Breast epithelium (tissue), 4 donors: ENCODE data around the gene GDPD5. TPM values are rescaled to one million over a fixed set of nuclear protein-coding genes. Genes with fewer than 3 reads are reported as not detected.
A peak's percentile ranks its signal among the peaks of the same experiment; 100 is the strongest.

Experiments used
- DNase-seq, 2 donors: peaks; one replicate each; pipeline ENCODE4 v3.0.0-alpha.2; 2019; ENCODE audit warnings: low spot score in 2 of 2
- H3K27ac ChIP-seq, 2 donors: fragments of 200-600 bp; sonication (generic) in 1 of 2; one replicate each; pipeline ENCODE4 v1.5.1; 2016 to 2019; ENCODE audit warnings: mild to moderate bottlenecking in 1 of 2
- H3K27me3 ChIP-seq, 2 donors: fragments of 200-600 bp; sonication (generic) in 1 of 2; one replicate each; pipeline versions ENCODE4 v1.5.1 to v1.6.0; 2017 to 2019; ENCODE audit warnings: control low read depth in 1 of 2, mild to moderate bottlenecking in 1 of 2
- H3K36me3 ChIP-seq: fragments of 200-600 bp; one replicate; pipeline ENCODE4 v1.5.1; 2019
- H3K4me1 ChIP-seq, 2 donors: fragments of 200-600 bp; sonication (generic); one replicate each; pipeline ENCODE4 v1.5.1; 2016 to 2019; ENCODE audit warnings: control low read depth in 1 of 2
- H3K4me3 ChIP-seq, 3 donors: fragments of 200-600 bp; sonication (generic); 1 replicate in 2 of 3; 2 replicates in 1 of 3; pipeline ENCODE4 v1.5.1; 2016 to 2019; ENCODE audit warnings: mild to moderate bottlenecking in 3 of 3, moderate library complexity in 2 of 3
- H3K9me3 ChIP-seq, 2 donors: fragments of 200-600 bp; sonication (generic) in 1 of 2; one replicate each; pipeline ENCODE4 v1.5.1; 2016 to 2019; ENCODE audit warnings: control low read depth in 1 of 2
- CTCF ChIP-seq, 3 donors: fragments of 450-650 bp; IDR thresholded peaks; one replicate each; pipeline ENCODE4 v1.5.1; 2016 to 2017; ENCODE audit warnings: antibody characterized with exemption in 3 of 3, mild to moderate bottlenecking in 3 of 3, moderate library complexity in 3 of 3
- POLR2A ChIP-seq: fragments of 450-650 bp; IDR thresholded peaks from one replicate; pipeline ENCODE4 v1.6.1; 2016; ENCODE audit warnings: antibody characterized with exemption, mild to moderate bottlenecking, moderate library complexity
- POLR2AphosphoS5 ChIP-seq, 3 donors: sonication (generic); formaldehyde crosslinking; IDR thresholded peaks; one replicate each; pipeline ENCODE4 v1.6.1; 2017; ENCODE audit warnings: antibody characterized with exemption in 3 of 3
- intact Hi-C: fragments of 100-400 bp; cut with DNase I; formaldehyde crosslinking; loops from one replicate; pipeline ENCODE4 v1.15.1; 2023; ENCODE audit warnings: low total_unique reads
- total RNA-seq, 3 donors: library from RNA; depleted of rRNA; stranded (reverse); fragments of >200 nt; gene quantifications; one replicate each; pipeline ENCODE4 v1.1.0, GENCODE V29; 2016

GDPD5 gene
- total RNA-seq, 3 donors from 2014 or later, result 10.5 to 25.9 (median 14.8) TPM

DNA sequence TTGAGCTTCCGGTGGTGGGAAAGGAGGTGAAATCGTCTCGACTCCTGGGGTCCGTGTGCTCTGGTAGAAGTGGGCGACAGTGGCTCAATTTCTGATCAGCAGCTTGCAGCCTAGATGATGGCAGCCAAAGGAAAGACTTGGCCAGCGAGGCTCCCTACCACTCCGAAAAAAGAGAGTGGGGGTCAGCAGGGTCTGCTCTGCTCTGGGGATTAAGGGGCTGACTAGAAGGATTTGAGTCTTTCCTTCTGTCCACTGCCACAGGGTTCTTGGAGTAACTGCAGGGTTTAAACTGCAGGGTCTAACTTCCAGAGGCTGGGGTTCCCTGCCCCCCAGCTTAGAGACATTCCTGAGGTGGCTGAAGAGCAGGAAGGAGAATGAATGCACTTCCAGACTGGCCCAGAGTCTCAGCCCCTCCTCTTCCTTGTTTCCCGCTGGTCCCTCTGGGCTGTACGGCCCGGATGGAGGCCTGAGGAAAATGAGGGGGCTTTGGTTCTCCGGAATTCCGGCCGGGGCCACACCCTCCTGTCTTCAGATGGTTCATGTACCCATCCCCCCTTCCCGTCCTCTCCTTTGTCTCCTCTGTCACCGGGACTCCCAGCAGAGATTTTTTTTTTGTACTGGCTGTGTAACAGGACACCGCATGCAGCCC lies 37.2 kb upstream of the GDPD5 start:
- H3K27me3 ChIP-seq, result no peaks in the 10 kb centered on the region
- peak overlapping the region; percentile 99 for H3K27ac ChIP-seq
- no peaks in the 10 kb centered on the region for H3K36me3 ChIP-seq
- no peak for TF ChIP-seq CTCF (IDR thresholded peaks at IDR 0.05)
- no peak for TF ChIP-seq POLR2A
- no peak for TF ChIP-seq POLR2AphosphoS5 (IDR thresholded peaks at IDR 0.05)
- intact Hi-C loops, result no loop called here
- peak in 1 of 2 donors; percentile 24 for DNase-seq
- H3K4me3 ChIP-seq, result peak overlapping the region; percentile 66 to 99 (median 92)
- H3K9me3 ChIP-seq, result no peaks in the 10 kb centered on the region
- peaks cover 28 to 37% of the 10 kb centered on the region in 2 donors for H3K4me1 ChIP-seq

GRCh38 chr11:75562048-75562835 lies 36.5 kb upstream of the GDPD5 start, which contains the start of gene SERPINH1:
SERPINH1 (plus strand) TSS chr11:75562253; CDS start chr11:75566350, 4,097 bp downstream.
- Histone ChIP-seq H3K27ac (peak within 1 kb of the TSS; percentile 99), H3K36me3 (no peaks in the 10 kb centered on the region), H3K9me3 (no peaks in the 10 kb centered on the region), H3K27me3 (no peaks in the 10 kb centered on the region), H3K4me3 (peak within 1 kb of the TSS; percentile 66 to 99 (median 92)), H3K4me1 (peaks cover 31 to 45% of the 10 kb centered on the region in 2 donors)
- intact Hi-C loops, result no loop called here
- peak; percentile 86 to 88 for DNase-seq
- TF ChIP-seq POLR2AphosphoS5 (IDR thresholded peaks at IDR 0.05), result peak in 2 of 3 donors; percentile 68 to 84
- TF ChIP-seq POLR2A, result no peak
- TF ChIP-seq CTCF (IDR thresholded peaks at IDR 0.05), result no peak

DNA sequence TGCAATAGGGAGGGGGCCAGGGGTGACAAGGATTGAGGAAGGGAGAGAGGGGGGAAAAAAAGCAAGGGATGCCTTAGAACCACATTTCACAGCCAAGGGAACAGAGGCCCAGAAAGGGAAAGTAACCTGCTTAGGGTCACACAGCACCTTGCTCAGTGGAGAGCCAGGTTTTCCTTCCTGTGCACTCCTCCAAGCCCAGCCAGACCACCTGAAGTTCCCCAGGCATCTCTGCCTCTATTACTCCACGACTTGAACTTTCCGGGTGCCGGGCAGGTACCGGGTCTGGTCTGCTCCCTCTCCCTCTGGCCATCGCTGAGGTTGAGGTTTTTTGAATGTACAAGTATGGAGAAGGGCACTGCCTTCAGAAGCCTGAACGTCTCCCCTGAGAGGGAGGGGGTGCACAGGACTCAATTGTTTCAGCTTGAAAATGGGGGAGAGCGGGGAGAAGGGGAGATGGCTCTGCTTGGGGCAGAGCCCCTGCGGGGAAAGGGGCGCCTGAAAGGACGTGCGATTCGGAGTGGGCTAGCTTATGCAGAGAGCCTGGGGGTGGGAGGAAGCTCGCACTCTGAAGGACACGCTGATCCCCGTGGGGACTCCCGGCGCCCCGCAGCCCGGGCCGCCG lies 35.8 kb upstream of the GDPD5 start:
- DNase-seq, result no peak

GRCh38 chr11:75560644-75561043 lies 34.9 kb upstream of the GDPD5 start:
- no peaks in the 10 kb centered on the region for H3K36me3 ChIP-seq
- H3K27ac ChIP-seq, result peak overlapping the region; percentile 99
- no peaks in the 10 kb centered on the region for H3K27me3 ChIP-seq
- peaks cover 19 to 38% of the 10 kb centered on the region in 2 donors for H3K4me1 ChIP-seq
- DNase-seq, result no peak
- no peak overlapping the region for H3K4me3 ChIP-seq
- TF ChIP-seq POLR2AphosphoS5 (IDR thresholded peaks at IDR 0.05), result no peak
- TF ChIP-seq CTCF (IDR thresholded peaks at IDR 0.05), result no peak
- no peak for TF ChIP-seq POLR2A
- intact Hi-C loops, result loop anchor here (1.0 kb wide), 1 partner anchor 21 kb away; no protein-coding TSS in a partner anchor
- no peaks in the 10 kb centered on the region for H3K9me3 ChIP-seq

More for the DNA sequence above, 35.8 kb upstream of the GDPD5 start:
- no peaks in the 10 kb centered on the region for H3K27me3 ChIP-seq
- H3K4me3 ChIP-seq, result peak overlapping the region; percentile 66 to 99 (median 92)
- no peaks in the 10 kb centered on the region for H3K36me3 ChIP-seq
- no peak for TF ChIP-seq POLR2AphosphoS5 (IDR thresholded peaks at IDR 0.05)
- TF ChIP-seq CTCF (IDR thresholded peaks at IDR 0.05), result no peak
- no peak for TF ChIP-seq POLR2A
- peaks cover 26 to 45% of the 10 kb centered on the region in 2 donors for H3K4me1 ChIP-seq
- no peaks in the 10 kb centered on the region for H3K9me3 ChIP-seq
- intact Hi-C loops, result loop anchor here (1.0 kb wide), 1 partner anchor 20 kb away; no protein-coding TSS in a partner anchor
- H3K27ac ChIP-seq, result peak overlapping the region; percentile 99
